ENCODE data around the gene GUCA2B.

DNA sequence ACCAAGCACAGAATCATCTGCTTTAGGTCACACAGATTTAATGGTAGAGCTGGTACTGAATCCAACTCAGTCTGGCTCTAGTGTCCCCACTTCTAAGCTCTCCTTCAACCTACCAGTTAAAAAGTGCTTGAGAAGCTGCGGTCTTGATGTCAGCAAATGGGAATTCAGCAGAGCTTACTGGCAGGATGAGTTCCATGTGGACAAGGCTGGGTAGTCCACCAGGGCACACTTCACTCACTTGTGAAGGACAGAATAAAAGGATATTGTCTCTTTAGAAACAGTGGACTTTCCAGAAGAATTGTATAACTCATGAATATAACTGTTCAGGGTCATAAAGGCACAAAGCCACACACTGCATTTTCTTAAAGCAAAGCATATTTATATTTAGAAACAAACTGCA is 35.1 kb upstream of the GUCA2B start:
- TF ChIP-seq, protein P1, sequence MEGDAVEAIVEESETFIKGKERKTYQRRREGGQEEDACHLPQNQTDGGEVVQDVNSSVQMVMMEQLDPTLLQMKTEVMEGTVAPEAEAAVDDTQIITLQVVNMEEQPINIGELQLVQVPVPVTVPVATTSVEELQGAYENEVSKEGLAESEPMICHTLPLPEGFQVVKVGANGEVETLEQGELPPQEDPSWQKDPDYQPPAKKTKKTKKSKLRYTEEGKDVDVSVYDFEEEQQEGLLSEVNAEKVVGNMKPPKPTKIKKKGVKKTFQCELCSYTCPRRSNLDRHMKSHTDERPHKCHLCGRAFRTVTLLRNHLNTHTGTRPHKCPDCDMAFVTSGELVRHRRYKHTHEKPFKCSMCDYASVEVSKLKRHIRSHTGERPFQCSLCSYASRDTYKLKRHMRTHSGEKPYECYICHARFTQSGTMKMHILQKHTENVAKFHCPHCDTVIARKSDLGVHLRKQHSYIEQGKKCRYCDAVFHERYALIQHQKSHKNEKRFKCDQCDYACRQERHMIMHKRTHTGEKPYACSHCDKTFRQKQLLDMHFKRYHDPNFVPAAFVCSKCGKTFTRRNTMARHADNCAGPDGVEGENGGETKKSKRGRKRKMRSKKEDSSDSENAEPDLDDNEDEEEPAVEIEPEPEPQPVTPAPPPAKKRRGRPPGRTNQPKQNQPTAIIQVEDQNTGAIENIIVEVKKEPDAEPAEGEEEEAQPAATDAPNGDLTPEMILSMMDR (IDR thresholded peaks at IDR 0.05): no peak
- TF ChIP-seq REST (IDR thresholded peaks at IDR 0.05; ENCODE audit: insufficient read depth in 1 of 2, low read depth in 2 of 2, low read length in 1 of 2): no peak
- no peak for TF ChIP-seq SIN3A (IDR thresholded peaks at IDR 0.05; ENCODE audit: borderline replicate concordance, insufficient read depth, low read depth, low read length)
